ENCODE data around the gene GALP.

GALP gene

DNA sequence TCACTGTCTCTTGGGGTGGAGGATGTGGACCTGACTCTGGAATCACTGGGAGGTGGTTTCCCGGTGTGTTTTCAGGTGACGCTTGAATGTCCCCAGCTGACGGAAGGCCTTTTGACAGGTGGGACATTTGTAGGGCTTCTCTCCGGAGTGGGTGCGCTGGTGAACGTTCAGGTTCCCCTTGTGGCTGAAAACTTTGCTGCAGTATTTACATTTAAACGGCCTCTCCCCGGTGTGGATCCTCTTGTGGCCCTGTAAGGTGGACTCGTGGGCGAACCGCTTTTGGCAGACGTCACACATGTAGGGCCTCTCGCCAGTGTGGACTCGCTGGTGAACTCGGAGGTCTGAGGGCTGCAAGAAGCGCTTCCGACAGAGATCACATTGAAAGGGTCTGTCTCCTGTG is 14.0 kb downstream of the GALP start:
- no peaks in the 10 kb centered on the region for H3K4me1 ChIP-seq (ENCODE audit: control insufficient read depth, insufficient read depth, low read length)
- H3K36me3 ChIP-seq (ENCODE audit: control insufficient read depth in 2 of 2, insufficient read depth in 1 of 2, low read length in 2 of 2) = no peaks in the 10 kb centered on the region
- H3K4me3 ChIP-seq (ENCODE audit: low read depth, low read length) = no peak overlapping the region
- CTCF ChIA-PET = interaction anchor here (0.6 to 2.0 kb wide), 3 partner anchors 18 to 471 kb away, joined by 4 to 5 read pairs (median 4); no protein-coding TSS in a partner anchor
- TF ChIP-seq ZNF112 (tag by site-specific recombination; IDR thresholded peaks at IDR 0.05) = no peak
- no peak for TF ChIP-seq KLF16 (tag by site-specific recombination; IDR thresholded peaks at IDR 0.05)
- TF ChIP-seq ZNF473 (tag by site-specific recombination; IDR thresholded peaks at IDR 0.05) = no peak
- no peak for TF ChIP-seq ZSCAN30 (tag by site-specific recombination; IDR thresholded peaks at IDR 0.05)
- no peak overlapping the region for H3K27ac ChIP-seq (ENCODE audit: extremely low read depth, low read depth, low read length)
- POLR2A ChIA-PET = no interaction called here
- no peaks in the 10 kb centered on the region for H3K9me3 ChIP-seq (ENCODE audit: control insufficient read depth, insufficient read depth, low read depth, low read length)

DNA sequence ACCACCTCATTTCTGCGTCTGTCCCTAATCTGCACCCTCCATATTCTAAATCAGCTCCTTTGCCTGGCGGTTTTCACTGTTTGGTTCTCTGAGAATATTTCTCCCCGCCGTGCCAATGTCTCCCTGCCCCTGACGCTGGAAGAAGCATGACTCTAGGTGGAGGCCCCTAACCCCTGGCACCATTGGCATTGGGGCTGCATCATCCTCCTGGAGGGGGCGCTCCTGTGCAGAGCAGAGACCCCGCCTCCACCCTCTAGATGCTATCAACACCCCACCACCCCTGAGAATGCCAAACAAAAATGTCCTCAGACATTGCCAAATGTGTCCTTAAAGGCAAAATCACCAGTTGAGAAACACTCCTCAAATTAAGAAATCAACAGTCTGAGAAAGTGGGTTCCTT is 15.3 kb downstream of the GALP start:
- Histone ChIP-seq H3K9me3 (ENCODE audit: control insufficient read depth, insufficient read depth, low read depth, low read length) (no peaks in the 10 kb centered on the region), H3K27ac (ENCODE audit: extremely low read depth, low read depth, low read length) (no peak overlapping the region), H3K4me1 (ENCODE audit: control insufficient read depth, insufficient read depth, low read length) (no peaks in the 10 kb centered on the region), H3K4me3 (ENCODE audit: low read depth, low read length) (no peak overlapping the region), H3K36me3 (ENCODE audit: control insufficient read depth in 2 of 2, insufficient read depth in 1 of 2, low read length in 2 of 2) (no peaks in the 10 kb centered on the region)
- POLR2A ChIA-PET = no interaction called here
- TF ChIP-seq ZNF114 (tag by site-specific recombination; IDR thresholded peaks at IDR 0.05) (no peak), OSR2 (tag by site-specific recombination; IDR thresholded peaks at IDR 0.05) (no peak)
- CTCF ChIA-PET = interaction anchor here (0.6 kb wide), 1 partner anchor 67 kb away, joined by 3 read pairs; no protein-coding TSS in a partner anchor

DNA sequence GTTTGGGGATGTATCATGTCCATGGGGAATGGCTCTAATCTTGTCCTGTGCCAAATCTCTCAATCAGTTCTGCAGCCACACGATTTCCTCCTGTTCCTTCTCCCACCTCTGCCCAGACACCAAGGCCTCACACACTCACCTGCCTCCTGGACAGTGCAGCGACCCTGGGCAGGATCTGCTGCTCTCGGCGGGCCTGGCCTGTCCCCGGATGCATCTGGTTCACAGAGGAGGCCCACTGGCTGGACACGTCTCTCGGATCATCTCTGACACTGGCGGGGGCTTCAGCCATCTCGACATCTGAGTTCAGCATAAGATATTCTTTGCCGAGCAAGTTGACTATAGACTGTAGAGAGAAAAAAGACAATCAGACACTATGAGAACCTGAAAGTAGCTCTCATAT is 15.9 kb downstream of the GALP start:
- no peaks in the 10 kb centered on the region for H3K36me3 ChIP-seq (ENCODE audit: control insufficient read depth in 2 of 2, insufficient read depth in 1 of 2, low read length in 2 of 2)
- TF ChIP-seq ZNF707 (tag by site-specific recombination; IDR thresholded peaks at IDR 0.05) (no peak), KLF9 (tag by site-specific recombination; IDR thresholded peaks at IDR 0.05; ENCODE audit: low read depth) (no peak), SCRT1 (tag by site-specific recombination; IDR thresholded peaks at IDR 0.05; ENCODE audit: borderline replicate concordance) (no peak), ZNF16 (tag by site-specific recombination; IDR thresholded peaks at IDR 0.05; ENCODE audit: low read depth) (no peak), ZNF292 (tag by site-specific recombination; IDR thresholded peaks at IDR 0.05; ENCODE audit: borderline replicate concordance, low read depth) (no peak), KLF7 (tag by site-specific recombination; IDR thresholded peaks at IDR 0.05; ENCODE audit: borderline replicate concordance) (no peak)
- TF ChIP-seq, protein P1, sequence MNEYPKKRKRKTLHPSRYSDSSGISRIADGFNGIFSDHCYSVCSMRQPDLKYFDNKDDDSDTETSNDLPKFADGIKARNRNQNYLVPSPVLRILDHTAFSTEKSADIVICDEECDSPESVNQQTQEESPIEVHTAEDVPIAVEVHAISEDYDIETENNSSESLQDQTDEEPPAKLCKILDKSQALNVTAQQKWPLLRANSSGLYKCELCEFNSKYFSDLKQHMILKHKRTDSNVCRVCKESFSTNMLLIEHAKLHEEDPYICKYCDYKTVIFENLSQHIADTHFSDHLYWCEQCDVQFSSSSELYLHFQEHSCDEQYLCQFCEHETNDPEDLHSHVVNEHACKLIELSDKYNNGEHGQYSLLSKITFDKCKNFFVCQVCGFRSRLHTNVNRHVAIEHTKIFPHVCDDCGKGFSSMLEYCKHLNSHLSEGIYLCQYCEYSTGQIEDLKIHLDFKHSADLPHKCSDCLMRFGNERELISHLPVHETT (tag by site-specific recombination; IDR thresholded peaks at IDR 0.05) = no peak
- TF ChIP-seq, protein P2, sequence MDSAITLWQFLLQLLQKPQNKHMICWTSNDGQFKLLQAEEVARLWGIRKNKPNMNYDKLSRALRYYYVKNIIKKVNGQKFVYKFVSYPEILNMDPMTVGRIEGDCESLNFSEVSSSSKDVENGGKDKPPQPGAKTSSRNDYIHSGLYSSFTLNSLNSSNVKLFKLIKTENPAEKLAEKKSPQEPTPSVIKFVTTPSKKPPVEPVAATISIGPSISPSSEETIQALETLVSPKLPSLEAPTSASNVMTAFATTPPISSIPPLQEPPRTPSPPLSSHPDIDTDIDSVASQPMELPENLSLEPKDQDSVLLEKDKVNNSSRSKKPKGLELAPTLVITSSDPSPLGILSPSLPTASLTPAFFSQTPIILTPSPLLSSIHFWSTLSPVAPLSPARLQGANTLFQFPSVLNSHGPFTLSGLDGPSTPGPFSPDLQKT (IDR thresholded peaks at IDR 0.05; ENCODE audit: borderline replicate concordance, low read depth, low read length) = no peak
- TF ChIP-seq, protein P3, sequence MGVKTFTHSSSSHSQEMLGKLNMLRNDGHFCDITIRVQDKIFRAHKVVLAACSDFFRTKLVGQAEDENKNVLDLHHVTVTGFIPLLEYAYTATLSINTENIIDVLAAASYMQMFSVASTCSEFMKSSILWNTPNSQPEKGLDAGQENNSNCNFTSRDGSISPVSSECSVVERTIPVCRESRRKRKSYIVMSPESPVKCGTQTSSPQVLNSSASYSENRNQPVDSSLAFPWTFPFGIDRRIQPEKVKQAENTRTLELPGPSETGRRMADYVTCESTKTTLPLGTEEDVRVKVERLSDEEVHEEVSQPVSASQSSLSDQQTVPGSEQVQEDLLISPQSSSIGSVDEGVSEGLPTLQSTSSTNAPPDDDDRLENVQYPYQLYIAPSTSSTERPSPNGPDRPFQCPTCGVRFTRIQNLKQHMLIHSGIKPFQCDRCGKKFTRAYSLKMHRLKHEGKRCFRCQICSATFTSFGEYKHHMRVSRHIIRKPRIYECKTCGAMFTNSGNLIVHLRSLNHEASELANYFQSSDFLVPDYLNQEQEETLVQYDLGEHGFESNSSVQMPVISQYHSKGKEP (tag by site-specific recombination; IDR thresholded peaks at IDR 0.05) = no peak
- TF ChIP-seq, protein P4, sequence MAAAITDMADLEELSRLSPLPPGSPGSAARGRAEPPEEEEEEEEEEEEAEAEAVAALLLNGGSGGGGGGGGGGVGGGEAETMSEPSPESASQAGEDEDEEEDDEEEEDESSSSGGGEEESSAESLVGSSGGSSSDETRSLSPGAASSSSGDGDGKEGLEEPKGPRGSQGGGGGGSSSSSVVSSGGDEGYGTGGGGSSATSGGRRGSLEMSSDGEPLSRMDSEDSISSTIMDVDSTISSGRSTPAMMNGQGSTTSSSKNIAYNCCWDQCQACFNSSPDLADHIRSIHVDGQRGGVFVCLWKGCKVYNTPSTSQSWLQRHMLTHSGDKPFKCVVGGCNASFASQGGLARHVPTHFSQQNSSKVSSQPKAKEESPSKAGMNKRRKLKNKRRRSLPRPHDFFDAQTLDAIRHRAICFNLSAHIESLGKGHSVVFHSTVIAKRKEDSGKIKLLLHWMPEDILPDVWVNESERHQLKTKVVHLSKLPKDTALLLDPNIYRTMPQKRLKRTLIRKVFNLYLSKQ (tag by site-specific recombination; IDR thresholded peaks at IDR 0.05; ENCODE audit: borderline replicate concordance) = no peak
- no peaks in the 10 kb centered on the region for H3K4me1 ChIP-seq (ENCODE audit: control insufficient read depth, insufficient read depth, low read length)
- no peak overlapping the region for H3K4me3 ChIP-seq (ENCODE audit: low read depth, low read length)
- ChIA-PET POLR2A (no interaction called here), CTCF (interaction anchor here (1.1 kb wide), 1 partner anchor 14 kb away, joined by 3 read pairs; no protein-coding TSS in a partner anchor)
- no peak overlapping the region for H3K27ac ChIP-seq (ENCODE audit: extremely low read depth, low read depth, low read length)
- no peaks in the 10 kb centered on the region for H3K9me3 ChIP-seq (ENCODE audit: control insufficient read depth, insufficient read depth, low read depth, low read length)

All from HEK293 (cell line).